Pancreas (tissue), 10 donors: ENCODE data around the gene KDM2A. TPM values are rescaled to one million over a fixed set of nuclear protein-coding genes. Genes with fewer than 3 reads are reported as not detected.

Source experiments
- ATAC-seq, 4 donors: fragments of 200-7000 bp; cut with Tn5 transposase; one replicate each; pipeline versions ENCODE4 v1.8.0 to v1.9.1; 2020; ENCODE audit warnings: mild to moderate bottlenecking in 4 of 4, moderate library complexity in 4 of 4
- DNase-seq, 6 donors: peaks; one replicate each; pipeline ENCODE4 v3.0.0-alpha.2; 2020
- FAIRE-seq: peaks from 2 replicates; lab custom pipeline; 2012; peaks lifted over from hg19 to GRCh38; lab: Jason Lieb, UNC
- H3K27ac ChIP-seq, 4 donors: fragments of 200-600 bp; sonication (generic); 1 replicate in 3 of 4; 2 replicates in 1 of 4; pipeline versions ENCODE4 v1.5.0 to v1.8.0; 2020
- H3K27me3 ChIP-seq, 4 donors: fragments of 200-600 bp; one replicate each; pipeline ENCODE4 v1.8.0; 2021
- H3K36me3 ChIP-seq, 3 donors: fragments of 200-600 bp; sonication (generic) in 1 of 3; one replicate each; pipeline versions ENCODE4 v1.5.0 to v1.8.0; 2020 to 2021
- H3K4me1 ChIP-seq, 3 donors: fragments of 200-600 bp; one replicate each; pipeline ENCODE4 v1.8.0; 2021
- H3K4me3 ChIP-seq, 4 donors: fragments of 200-600 bp; sonication (generic) in 2 of 4; one replicate each; pipeline versions ENCODE4 v1.5.0 to v1.8.0; 2020 to 2021
- H3K9me3 ChIP-seq, 4 donors: fragments of 200-600 bp; one replicate each; pipeline ENCODE4 v1.8.0; 2021
- CTCF ChIP-seq, 4 donors: fragments of 200-600 bp; sonication (generic) in 3 of 4; IDR thresholded peaks; one replicate each; pipeline versions ENCODE4 v1.5.0 to v1.8.0; 2021; ENCODE audit warnings: antibody characterized with exemption in 4 of 4
- WGBS, 2 donors: extraction: QIAGEN DNeasy Blood & Tissue Kit; methylation state at CpG; one replicate each; pipeline ENCODE4 v1.1.7; 2013; 5-methylcytosine and 5-hydroxymethylcytosine counted together
- intact Hi-C, 3 donors: fragments of 100-400 bp; cut with DNase I; formaldehyde crosslinking; loops; one replicate each; pipeline versions ENCODE4 v1.11.1 to v1.14.2; 2022
- polyA plus RNA-seq, 2 donors: library from polyadenylated mRNA; stranded (reverse); fragments of 200-250 nt; gene quantifications; one replicate each; pipeline ENCODE4 v1.2.3, GENCODE V29; 2013
- total RNA-seq, 6 donors: library from RNA; stranded (reverse); fragmentation: NEBNext Ultra II Directional in 4 of 6; extraction: Animal tissue kit (Norgen Biotek cat#: 25700) in 4 of 6; gene quantifications; one replicate each; pipeline versions ENCODE4 v1.2.1 to v1.2.4, GENCODE V29; 2021 to 2023
- donor health status: healthy with polysubstance abuse.
- donor health status: DM: no; HTN: no; CAD: no; lungs with moderate emphysema.
- donor health status: DM: no; HTN: no; CAD: no.
- donor health status: control.
- donor health status: control.
- donor health status: Bipolar disorder and iron deficiency.
- donor health status: DM: yes; HTN: yes; CAD: no.
- donor health status: DM: no; HTN: no; CAD: no.
- donor health status: DM: no; HTN: no; CAD: no.
- donor health status: DM: yes; HTN: yes; CAD: no.

KDM2A gene
- total and polyA plus RNA-seq, 8 donors = 17.2 to 39.1 (median 22.5) TPM

GRCh38 chr11:67286621-67287333, 167.7 kb downstream of the KDM2A start:
- H3K27ac ChIP-seq = peak overlapping the region in 3 of 4 donors; percentile 22 to 94 (median 90)
- no peak for TF ChIP-seq CTCF (IDR thresholded peaks at IDR 0.05)
- DNase-seq (peak in 2 of 6 donors; percentile 40 to 69), FAIRE-seq (no peak), ATAC-seq (peak in 2 of 4 donors; percentile 2)
- H3K36me3 ChIP-seq = peaks cover 4 to 39% (median 27%) of the 10 kb centered on the region in 3 donors
- peaks cover 6 to 12% (median 9%) of the 10 kb centered on the region in 3 donors for H3K4me1 ChIP-seq
- no peaks in the 10 kb centered on the region for H3K27me3 ChIP-seq
- WGBS, 2 donors = 80% methylated on average over 8 of the region's 8 CpGs
- no peak overlapping the region for H3K4me3 ChIP-seq
- intact Hi-C loops = no loop called here
- no peaks in the 10 kb centered on the region for H3K9me3 ChIP-seq

- intact Hi-C loops = no loop called here
- peak overlapping the region in 1 of 4 donors; percentile 51 for H3K4me3 ChIP-seq
- WGBS, 2 donors = 84 to 86% methylated on average over 14 of the region's 14 CpGs
- H3K4me1 ChIP-seq = peaks cover 6 to 12% (median 9%) of the 10 kb centered on the region in 3 donors
- FAIRE-seq = no peak
- H3K36me3 ChIP-seq = peaks cover 4 to 31% (median 20%) of the 10 kb centered on the region in 3 donors
- peak overlapping the region; percentile 74 to 94 (median 90) for H3K27ac ChIP-seq
- DNase-seq = peak in 2 of 6 donors; percentile 25 to 35
- ATAC-seq = no peak
- no peak for TF ChIP-seq CTCF (IDR thresholded peaks at IDR 0.05)
- H3K9me3 ChIP-seq = no peaks in the 10 kb centered on the region
- no peaks in the 10 kb centered on the region for H3K27me3 ChIP-seq
Measured at GRCh38 chr11:67287355-67288197, 168.5 kb downstream of the KDM2A start.

GRCh38 chr11:67288198-67288451, 169.1 kb downstream of the KDM2A start:
- H3K27ac ChIP-seq = peak overlapping the region; percentile 74 to 94 (median 90)
- FAIRE-seq = no peak
- intact Hi-C loops = no loop called here
- peaks cover 6 to 12% (median 9%) of the 10 kb centered on the region in 3 donors for H3K4me1 ChIP-seq
- no peaks in the 10 kb centered on the region for H3K9me3 ChIP-seq
- no peak for ATAC-seq
- WGBS, 2 donors = 59 to 62% methylated on average over 4 of the region's 4 CpGs
- no peaks in the 10 kb centered on the region for H3K27me3 ChIP-seq
- no peak for TF ChIP-seq CTCF (IDR thresholded peaks at IDR 0.05)
- H3K36me3 ChIP-seq = peaks cover 4 to 25% (median 19%) of the 10 kb centered on the region in 3 donors
- DNase-seq = peak in 1 of 6 donors; percentile 46
- peak overlapping the region; percentile 51 to 74 (median 66) for H3K4me3 ChIP-seq

- peak overlapping the region; percentile 51 to 74 (median 66) for H3K4me3 ChIP-seq
- no peaks in the 10 kb centered on the region for H3K9me3 ChIP-seq
- peak; percentile 71 to 90 (median 84) for DNase-seq
- peak overlapping the region; percentile 74 to 94 (median 90) for H3K27ac ChIP-seq
- WGBS, 2 donors = 0% methylated on average over 39 to 87 of the region's 87 CpGs
- H3K27me3 ChIP-seq = no peaks in the 10 kb centered on the region
- ATAC-seq = peak; percentile 78 to 87 (median 84)
- intact Hi-C loops = no loop called here
- peaks cover 4 to 20% (median 16%) of the 10 kb centered on the region in 3 donors for H3K36me3 ChIP-seq
- peaks cover 6 to 12% (median 9%) of the 10 kb centered on the region in 3 donors for H3K4me1 ChIP-seq
- peak in 1 of 4 donors; percentile 5 for TF ChIP-seq CTCF (IDR thresholded peaks at IDR 0.05)
- no peak for FAIRE-seq
Measured at GRCh38 chr11:67288452-67289225, 169.6 kb downstream of the KDM2A start.
